ENCODE data around the gene MST1.
"Not testable (repeated sequence)": the region's sequence is repeated elsewhere in the genome, so short reads cannot be mapped to it uniquely, and the experiment has no call there.

MST1 gene

GRCh38 chr3:49700453-49701128, 11.3 kb upstream of the MST1 start:
- DNase-seq: no peak

- no peak for DNase-seq
These were observed 10.7 kb upstream of the MST1 start for GRCh38 chr3:49700014-49700413.

GRCh38 chr3:49699281-49699979, 10.2 kb upstream of the MST1 start:
- no peak for DNase-seq

- DNase-seq: not testable (repeated sequence)
These were observed 6.2 kb upstream of the MST1 start for GRCh38 chr3:49695350-49696015.

GRCh38 chr3:49694409-49695070, 5.3 kb upstream of the MST1 start:
- not testable (repeated sequence) for DNase-seq

GRCh38 chr3:49691481-49691880, 2.2 kb upstream of the MST1 start:
- DNase-seq: not testable (repeated sequence)

- not testable (repeated sequence) for DNase-seq
These were observed 1.6 kb upstream of the MST1 start for GRCh38 chr3:49690856-49691255.

GRCh38 chr3:49689908-49690624, 792 bp upstream of the MST1 start:
- DNase-seq: not testable (repeated sequence)

- not testable (repeated sequence) for DNase-seq
These were observed 782 bp downstream of the MST1 start for GRCh38 chr3:49688338-49689045.

GRCh38 chr3:49687424-49687795, 1.9 kb downstream of the MST1 start:
- not testable (repeated sequence) for DNase-seq

GRCh38 chr3:49686769-49687423, 2.4 kb downstream of the MST1 start:
- DNase-seq: not testable (repeated sequence)

GRCh38 chr3:49686346-49686745, 2.9 kb downstream of the MST1 start:
- DNase-seq: not testable (repeated sequence)

GRCh38 chr3:49685846-49686245, 3.4 kb downstream of the MST1 start:
- not testable (repeated sequence) for DNase-seq

- DNase-seq: not testable (repeated sequence)
These were observed 4.2 kb downstream of the MST1 start for GRCh38 chr3:49685103-49685502.

- DNase-seq: not testable (repeated sequence)
These were observed 4.8 kb downstream of the MST1 start for GRCh38 chr3:49684453-49684852.

GRCh38 chr3:49683162-49683561, 6.1 kb downstream of the MST1 start:
- DNase-seq: no peak

GRCh38 chr3:49681543-49681942, 7.7 kb downstream of the MST1 start:
- no peak for DNase-seq

GRCh38 chr3:49681232-49681522, 8.1 kb downstream of the MST1 start:
- no peak for DNase-seq

- no peak for DNase-seq
These were observed 8.6 kb downstream of the MST1 start for GRCh38 chr3:49680493-49681231.

GRCh38 chr3:49675912-49676311, 13.4 kb downstream of the MST1 start:
- no peak for DNase-seq

- DNase-seq: no peak
These were observed 14.7 kb downstream of the MST1 start for GRCh38 chr3:49674497-49674983.
